Right renal pelvis (tissue), 4 donors: ENCODE measurements around the gene LRRC9. TPM values are rescaled to one million over a fixed set of nuclear protein-coding genes. Genes with fewer than 3 reads are reported as not detected.
"Not testable (repeated sequence)": the region's sequence is repeated elsewhere in the genome, so short reads cannot be mapped to it uniquely, and the experiment has no call there.

Experiments
- DNase-seq, 4 donors: peaks; one replicate each; pipeline ENCODE4 v3.0.0-alpha.2; 2013; ENCODE audit warnings: low read depth in 4 of 4, low spot score in 3 of 4, missing footprints in 1 of 4
- polyA plus RNA-seq, 4 donors: library from polyadenylated mRNA; unstranded; fragments of 120-200 nt; gene quantifications; one replicate each; pipeline ENCODE4 v1.2.1, GENCODE V29; 2013; ENCODE audit not compliant: insufficient read length in 4 of 4

LRRC9 gene
- polyA plus RNA-seq, 4 donors = 1.4 to 2.9 (median 1.8) TPM

DNA sequence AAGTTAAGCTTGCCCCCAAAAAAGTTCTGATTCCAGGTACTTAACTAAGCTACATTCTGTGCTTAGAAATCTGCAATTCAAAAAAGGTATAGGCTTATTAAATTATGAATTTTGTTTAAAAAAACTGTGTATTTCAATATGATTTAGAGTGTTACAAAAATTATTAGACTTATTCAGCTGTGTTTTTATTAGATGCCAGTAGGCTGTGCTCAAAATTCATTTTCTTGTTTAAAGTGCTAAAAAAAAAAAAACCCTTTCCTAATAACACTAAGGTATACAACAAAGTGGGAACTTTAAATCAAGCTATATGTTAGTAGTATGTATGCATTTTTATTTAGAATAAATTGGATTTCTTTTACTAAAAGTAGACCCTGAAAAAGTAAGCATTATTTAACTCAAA lies 25.0 kb downstream of the LRRC9 start:
- DNase-seq = no peak

DNA sequence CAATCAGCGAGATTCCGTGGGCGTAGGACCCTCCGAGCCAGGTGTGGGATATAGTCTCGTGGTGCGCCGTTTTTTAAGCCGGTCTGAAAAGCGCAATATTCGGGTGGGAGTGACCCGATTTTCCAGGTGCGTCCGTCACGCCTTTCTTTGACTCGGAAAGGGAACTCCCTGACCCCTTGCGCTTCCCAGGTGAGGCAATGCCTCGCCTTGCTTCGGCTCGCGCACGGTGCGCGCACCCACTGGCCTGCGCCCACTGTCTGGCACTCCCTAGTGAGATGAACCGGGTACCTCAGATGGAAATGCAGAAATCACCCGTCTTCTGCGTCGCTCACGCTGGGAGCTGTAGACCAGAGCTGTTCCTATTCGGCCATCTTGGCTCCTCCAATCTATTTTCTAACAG lies 32.2 kb downstream of the LRRC9 start:
- not testable (repeated sequence) for DNase-seq

DNA sequence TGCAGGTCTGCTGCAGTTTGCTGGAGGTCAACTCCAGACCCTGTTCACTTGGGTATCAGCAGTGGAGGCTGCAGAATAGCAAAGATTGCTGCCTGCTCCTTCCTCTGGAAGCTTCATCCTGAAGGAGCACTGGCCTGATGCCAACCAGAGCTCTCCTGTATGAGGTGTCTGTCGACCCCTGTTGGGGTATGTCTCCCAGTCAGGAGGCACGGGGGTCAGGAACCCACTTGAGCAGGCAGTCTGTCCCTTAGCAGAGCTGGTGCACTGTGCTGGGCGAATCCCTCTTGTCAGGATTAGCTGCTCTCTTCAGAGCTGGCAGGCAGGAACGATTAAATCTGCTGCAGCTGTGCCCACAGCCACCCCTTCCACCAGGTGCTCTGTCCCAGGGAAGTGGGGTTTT lies 37.9 kb downstream of the LRRC9 start:
- not testable (repeated sequence) for DNase-seq

DNA sequence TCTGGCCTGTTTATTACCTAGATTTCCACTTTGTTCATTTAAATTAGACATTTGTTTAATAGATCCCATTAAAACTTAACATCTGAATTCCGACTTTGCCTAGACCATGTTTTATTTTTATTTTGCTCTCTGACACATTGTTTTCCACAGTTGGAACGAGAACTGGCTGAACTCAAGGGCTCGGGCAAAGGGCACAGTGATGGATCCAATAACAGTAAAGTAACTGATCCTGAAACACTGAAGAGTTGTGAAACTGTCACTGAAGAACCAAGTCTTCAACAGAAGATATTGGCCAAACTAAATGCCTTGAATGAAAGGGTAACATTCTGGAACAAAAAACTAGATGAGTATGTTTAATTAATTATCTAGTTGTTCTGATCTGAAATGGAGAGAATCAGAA lies 39.7 kb downstream of the LRRC9 start:
- peak in 2 of 4 donors; percentile 2 to 11 for DNase-seq

DNA sequence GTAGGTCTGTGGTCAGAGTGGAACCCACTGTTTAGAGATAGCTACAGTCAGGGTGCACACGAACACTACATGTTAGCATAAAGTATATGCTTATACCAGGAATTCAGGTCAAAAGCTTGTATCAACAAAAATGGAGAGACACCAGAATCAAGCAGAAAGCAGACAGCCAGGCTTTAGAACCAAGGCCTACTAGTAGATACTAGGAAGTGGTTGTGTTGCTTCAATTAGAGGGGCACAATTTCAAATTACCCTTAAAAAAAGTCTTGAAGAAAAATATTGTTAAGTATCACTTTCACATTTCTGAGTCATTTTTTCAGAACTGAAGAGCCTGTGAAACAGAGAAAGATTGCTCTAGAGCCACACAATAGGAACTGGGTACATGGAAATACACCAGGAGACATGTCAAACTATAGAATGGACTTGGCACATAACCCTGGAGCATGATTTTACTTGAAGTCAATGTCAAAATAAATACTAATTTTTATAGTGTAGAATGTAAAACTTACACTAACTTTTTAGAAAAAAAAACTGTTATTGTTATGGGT lies 41.6 kb downstream of the LRRC9 start:
- DNase-seq = no peak

DNA sequence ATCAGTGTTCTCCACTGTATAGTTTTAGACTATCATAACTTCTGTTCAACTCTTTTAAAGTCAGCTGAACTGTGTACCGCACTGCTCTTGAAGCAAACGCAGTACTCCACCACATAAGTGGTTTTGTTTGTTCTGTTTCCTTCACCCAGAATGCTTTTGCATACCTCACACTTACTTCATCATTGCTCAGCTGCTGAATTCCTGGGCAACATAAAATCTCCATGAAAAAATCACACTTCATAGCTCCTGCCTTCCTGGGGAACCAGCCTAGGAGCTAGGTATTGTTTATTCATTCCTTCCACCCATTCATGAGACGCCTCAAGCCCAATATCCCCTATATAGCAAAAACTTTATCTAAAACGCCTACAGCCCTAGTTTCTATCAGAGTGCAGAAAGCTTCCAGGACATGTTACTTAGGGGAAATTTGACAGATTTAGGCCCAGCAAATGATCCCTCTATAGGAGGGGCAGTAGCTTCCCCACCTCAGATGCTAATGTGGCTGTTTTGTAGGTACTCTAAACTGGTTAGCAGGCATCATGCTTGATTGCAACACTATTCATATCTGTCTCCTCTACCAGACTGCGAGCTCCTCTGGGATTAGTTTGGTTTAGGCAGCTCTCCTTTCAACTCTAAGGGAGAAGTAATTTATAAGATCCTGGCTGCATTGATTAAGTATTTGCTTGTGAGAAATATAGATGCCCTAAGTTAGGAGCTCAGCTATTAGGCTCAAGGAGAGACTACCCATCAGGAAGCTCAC lies 44.5 kb downstream of the LRRC9 start:
- no peak for DNase-seq

DNA sequence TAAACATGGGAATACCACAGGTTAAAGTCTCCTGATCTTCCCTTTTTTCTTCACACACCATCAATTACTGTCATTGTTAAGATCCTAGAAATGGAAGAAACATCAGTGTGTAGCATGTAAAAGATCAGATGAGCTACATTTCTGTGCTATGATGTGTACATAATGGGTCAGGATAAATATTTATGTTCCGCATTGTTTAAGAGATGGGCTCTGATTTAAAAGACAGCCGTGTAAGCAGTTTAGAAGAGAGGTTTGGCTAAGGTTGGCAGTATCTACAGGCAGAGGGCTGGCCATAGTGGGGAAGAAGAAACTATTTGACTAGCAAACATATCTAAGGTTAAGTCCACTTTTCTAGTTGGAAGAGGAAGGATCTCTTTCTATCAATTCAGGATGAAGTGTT lies 49.4 kb downstream of the LRRC9 start:
- no peak for DNase-seq

DNA sequence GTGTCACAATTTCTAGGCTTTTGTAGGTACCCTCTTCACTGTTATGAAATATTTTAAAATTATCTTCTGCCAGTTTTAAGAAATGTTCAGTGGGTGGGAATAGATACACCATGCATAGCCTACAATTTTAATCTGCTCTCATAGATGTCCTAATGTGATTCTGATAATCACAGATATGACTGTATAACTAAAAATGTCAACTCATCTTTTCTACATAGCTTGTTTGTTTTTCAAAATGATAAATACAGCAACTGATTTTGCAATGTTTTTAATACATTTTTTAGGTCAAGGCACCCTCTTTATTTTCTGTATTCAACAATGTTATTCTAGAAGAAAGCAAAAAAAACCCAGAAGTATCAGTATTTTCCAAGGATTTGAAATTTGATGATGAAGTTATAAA lies 61.6 kb downstream of the LRRC9 start:
- no peak for DNase-seq

DNA sequence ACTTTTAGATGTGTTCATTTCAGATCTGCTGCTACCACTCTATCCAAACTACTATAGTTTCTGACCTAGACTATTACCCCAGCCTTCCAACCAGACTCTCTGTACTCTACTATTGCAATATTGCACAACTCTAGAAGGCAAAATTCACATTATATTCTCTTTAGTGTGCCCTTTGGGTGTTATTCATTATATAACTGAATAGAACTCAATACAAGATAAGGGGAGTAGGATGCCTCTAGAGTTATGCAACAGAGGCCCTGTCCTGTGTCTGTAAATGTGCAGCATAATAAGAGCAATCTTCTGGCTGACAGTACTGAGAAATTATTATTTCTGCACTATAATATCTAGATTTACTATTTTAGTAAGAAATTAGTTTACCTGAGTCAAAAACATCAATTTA lies 63.1 kb downstream of the LRRC9 start:
- DNase-seq = no peak

DNA sequence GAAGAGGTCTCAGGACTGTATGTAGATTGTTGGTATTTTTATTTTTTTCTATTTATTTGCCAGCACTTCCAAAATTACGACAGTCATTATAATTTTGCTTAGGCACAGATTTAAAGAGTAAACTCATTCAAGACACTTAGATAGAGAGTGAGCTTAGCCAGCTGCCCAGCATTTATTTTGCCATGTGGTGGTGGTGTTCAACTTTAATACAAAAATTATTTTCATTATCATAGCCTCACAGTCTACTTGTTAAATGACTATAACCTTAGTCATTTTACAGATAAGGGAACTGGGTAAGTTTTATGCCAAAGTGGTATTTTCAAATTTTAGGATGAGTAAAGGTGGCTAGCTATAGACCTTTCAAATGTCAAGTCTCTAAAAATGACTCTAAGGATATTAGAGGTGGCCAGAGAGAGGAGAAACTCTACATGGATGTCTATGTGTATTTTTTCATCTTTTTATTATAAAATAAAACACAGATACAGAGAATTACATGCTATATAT lies 66.7 kb downstream of the LRRC9 start:
- no peak for DNase-seq

DNA sequence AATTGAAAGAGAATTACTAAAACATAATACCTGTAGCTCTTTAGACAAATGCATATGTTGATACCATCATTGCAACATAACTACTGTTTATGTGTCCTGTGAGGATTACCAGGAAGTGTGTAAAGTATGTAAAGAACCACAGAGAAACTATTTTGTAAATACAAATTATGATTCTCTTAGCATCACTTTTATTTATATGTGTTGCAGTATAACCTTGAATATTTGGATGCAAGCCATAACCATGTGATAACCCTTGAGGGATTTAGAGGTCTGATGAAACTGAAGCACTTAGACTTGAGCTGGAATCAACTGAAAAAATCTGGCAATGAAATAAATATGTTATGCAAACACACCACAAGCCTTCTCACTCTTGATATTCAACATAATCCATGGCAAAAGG lies 77.5 kb downstream of the LRRC9 start:
- no peak for DNase-seq

DNA sequence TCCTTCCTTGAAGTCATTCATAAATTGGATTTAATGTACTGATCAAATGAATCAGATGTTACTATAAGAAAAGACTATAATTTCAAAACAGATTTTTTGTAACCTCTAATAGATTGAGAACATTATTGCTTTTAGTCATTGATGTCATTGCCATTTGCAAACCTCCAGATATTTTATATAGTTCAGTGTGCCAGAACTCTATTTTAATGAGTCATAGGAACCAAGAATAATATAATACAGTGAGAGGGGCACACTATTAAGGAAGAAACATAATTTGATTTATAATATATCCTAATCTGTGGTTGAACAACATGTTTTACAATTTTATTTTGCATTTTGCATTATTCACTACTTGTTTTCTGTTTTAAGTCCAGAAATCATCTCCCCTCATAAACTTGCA lies 78.0 kb downstream of the LRRC9 start:
- no peak for DNase-seq

DNA sequence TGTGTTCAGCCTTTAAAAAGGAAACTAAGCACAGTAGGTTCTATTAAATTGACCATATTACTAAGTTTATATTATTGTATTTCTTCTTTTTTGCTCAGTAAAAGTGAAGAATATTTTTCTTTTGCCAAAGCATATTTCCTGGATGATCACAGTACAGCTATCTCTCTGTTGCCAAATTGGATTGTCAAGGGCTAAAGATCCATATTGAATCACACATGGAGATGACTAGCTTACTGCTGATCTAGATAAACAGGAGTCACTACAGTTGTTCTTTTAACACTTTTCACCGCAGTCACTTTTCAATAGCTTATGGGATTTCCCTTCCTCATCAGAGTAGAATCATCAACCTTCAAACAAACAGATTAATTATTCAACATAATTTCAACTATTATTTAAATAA lies 78.6 kb downstream of the LRRC9 start:
- DNase-seq = no peak

DNA sequence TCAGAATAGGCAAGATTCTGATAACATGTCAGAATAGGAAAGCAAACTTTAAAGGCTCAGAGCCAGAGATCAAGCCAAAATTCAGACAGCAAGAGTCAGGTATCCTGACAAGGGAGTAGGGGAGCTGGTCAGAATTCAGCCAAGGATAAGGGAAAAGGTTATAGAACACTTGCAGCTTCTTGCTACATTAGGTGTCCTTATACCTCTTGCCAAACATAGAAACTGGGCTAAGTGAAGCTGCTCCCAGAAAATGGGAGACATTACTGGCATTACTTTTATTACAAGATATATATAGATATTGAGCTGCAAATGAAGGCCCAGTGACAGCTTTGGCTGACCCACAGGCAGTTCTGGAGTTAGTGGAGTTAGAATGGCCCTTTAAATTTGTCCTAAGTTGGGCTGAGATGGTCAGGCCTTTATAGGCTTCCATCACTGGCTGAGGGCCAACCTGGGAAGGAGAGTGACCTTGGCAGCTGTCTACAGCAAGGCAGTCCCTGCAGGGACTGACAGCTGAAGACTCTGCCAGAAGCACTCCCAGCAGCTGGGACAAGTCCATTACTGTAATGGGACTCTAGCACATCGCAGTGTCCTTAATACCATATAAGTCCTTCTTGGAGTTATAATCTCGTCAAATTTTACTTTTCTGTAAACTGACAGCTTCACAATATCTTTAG lies 83.0 kb downstream of the LRRC9 start:
- peak in 2 of 4 donors; percentile 8 to 16 for DNase-seq

DNA sequence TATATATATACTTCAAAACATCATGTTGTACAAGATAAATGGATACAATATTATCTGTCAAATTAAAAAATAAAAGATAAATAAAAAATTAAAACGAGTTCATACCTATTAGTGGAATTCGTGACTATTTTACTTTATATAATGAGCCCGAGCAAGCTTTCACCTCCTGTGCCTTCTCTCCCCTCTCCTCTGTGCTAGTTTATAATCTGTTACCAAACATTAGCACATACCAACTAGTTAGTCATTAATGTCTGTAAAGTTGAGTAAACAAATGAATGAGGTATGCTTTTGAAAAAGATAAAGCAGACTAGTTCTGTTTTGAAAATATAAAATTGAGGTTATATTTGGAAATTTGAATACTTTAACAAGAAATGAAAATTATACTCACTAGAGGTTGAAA lies 84.0 kb downstream of the LRRC9 start:
- DNase-seq = no peak

DNA sequence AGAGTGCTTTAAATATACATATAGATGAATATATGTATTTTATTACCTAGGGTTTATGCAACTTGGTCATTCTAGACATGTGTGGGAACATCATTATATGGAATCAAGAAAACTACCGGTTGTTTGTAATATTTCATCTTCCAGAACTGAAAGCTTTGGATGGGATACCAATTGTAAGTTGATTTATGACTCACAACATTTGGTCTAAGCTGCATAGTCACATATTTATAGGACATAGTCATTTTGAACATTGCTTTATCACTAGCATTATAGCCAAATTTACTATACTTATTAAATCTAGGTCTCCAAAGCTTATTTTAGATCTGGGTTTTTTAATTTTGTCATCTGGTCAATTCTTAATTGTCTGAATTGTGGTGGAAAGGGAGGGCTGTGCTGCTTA lies 88.1 kb downstream of the LRRC9 start:
- no peak for DNase-seq

DNA sequence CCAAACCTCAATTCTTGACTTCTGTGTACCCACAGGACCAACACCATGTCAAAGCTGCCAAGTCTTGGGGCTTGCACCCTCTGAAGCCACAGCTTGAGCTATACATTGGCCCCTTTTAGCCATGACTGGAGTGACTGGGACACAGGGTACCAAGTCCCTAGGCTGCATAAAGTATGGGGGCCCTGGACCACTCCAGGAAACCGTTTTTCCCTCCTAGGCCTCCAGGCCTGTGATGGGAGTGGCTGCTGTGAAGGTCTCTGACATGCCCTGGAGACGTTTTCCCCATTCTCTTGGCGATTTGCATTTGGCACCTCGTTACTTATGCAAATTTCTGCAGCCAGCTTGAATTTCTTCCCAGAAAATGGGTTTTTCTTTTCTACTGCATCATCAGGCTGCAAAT lies 90.3 kb downstream of the LRRC9 start:
- not testable (repeated sequence) for DNase-seq

DNA sequence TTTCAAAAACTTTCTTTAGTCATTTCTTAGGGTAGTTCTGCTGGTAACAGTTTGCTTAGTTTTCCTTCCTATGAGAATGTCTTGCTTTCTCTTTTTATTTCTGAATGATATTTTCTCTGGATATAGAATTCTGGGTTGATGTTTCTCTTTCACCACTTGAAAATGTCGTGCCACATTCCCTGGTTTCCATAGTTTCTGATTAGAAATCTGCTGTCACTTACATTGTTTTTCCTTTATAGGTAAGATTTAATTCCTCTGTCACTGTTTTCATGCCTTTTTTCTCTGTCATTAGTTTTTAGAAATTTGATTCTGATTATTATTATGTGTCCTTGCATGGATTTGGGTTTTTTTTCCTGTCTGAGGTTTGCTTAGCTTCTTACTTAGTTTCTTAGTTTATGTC lies 94.5 kb downstream of the LRRC9 start:
- no peak for DNase-seq

DNA sequence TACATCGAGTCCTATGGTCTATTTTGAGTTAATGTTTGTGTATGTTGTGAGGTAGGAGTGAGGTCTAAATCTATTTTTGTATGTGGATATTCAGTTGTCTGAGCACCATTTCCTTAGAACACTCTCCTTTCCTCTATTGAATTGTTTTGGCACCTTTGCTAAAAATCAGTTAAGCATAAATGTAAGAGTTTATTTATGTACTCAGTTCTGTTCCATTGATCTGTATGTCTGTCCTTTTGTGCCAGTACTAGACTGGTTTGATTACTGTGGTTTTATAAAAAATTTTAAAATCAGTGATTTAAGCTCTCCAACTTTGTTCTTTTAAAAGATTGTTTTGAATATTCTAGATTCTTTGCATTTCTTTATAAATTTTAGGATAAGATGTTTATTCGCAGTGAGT lies 101.7 kb downstream of the LRRC9 start:
- no peak for DNase-seq

DNA sequence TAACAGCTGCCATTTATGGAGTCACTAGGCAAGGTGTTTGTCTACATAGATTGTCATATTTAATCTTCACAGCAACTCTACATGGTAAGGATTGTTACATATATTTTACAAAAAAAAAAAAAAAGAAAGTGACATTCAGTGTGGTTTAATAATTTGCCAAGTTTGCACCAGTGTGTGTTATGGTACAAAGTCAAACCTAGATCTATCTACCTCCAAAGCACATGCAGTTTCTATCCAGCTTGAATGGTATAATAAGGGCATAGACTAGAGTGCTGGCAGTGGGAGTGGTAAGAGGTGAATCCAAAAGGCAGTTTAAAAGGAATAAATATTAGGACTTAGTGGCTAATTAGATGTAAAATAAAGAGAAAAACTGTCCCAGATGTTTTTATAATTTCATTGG lies 105.6 kb downstream of the LRRC9 start:
- no peak for DNase-seq

DNA sequence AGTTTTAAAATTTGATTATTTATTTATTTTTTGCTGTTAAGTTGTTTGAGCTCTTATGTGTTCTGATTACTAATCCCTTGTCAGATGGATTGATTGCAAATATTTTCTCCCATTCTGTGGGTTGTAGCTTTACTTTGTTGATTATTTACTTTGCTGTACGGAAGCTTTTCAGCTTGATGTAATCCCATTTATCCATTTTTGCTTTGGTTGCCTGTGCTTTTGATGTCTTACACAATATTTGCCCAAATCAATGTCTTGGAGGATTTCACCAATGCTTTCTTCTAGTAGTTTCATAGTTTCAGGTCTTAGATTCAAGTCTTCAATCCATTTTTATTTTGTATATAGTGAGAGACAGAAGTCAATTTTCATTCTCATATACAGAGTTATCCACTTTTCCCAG lies 115.2 kb downstream of the LRRC9 start:
- DNase-seq = no peak

DNA sequence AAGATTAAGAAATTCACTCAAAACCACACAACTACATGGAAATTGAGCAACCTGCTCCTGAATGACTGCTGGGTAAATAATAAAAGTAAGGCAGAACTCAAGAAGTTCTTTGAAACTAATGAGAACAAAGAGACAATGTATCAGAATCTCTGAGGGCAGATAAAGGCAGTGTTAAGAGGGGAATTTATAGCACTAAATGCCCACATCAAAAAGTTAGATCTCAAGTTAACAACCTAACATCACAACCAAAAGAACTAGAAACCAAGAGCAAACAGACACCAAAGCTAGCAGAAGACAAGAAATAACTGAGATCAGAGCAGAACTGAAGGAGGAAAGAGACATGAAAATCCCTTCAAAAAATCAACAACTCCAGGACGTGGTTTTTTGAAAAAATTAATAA lies 128.0 kb downstream of the LRRC9 start:
- not testable (repeated sequence) for DNase-seq
